ENCODE measurements around the gene BUD13. TPM values are rescaled to one million over a fixed set of nuclear protein-coding genes. Genes with fewer than 3 reads are reported as not detected.

BUD13 gene
- total RNA-seq, 6 experiments from 2014 or later, result 9.1 to 14.3 (median 13.2) TPM

- no peak for DNase-seq
- TF ChIP-seq CTCF (IDR thresholded peaks at IDR 0.05), result no peak
- H3K27me3 Mint-ChIP-seq (ENCODE audit: insufficient read depth), result peaks cover 34% of the 10 kb centered on the region
- no peaks in the 10 kb centered on the region for H3K9me3 Mint-ChIP-seq
- no peaks in the 10 kb centered on the region for H3K36me3 Mint-ChIP-seq (ENCODE audit: low read depth)
- H3K4me3 Mint-ChIP-seq, result no peak overlapping the region
- H3K27ac Mint-ChIP-seq, result no peak overlapping the region
- H3K4me1 Mint-ChIP-seq (ENCODE audit: low read depth), result peaks cover 6% of the 10 kb centered on the region
These were observed 42.6 kb downstream of the BUD13 start for GRCh38 chr11:116730241-116730561.

DNA sequence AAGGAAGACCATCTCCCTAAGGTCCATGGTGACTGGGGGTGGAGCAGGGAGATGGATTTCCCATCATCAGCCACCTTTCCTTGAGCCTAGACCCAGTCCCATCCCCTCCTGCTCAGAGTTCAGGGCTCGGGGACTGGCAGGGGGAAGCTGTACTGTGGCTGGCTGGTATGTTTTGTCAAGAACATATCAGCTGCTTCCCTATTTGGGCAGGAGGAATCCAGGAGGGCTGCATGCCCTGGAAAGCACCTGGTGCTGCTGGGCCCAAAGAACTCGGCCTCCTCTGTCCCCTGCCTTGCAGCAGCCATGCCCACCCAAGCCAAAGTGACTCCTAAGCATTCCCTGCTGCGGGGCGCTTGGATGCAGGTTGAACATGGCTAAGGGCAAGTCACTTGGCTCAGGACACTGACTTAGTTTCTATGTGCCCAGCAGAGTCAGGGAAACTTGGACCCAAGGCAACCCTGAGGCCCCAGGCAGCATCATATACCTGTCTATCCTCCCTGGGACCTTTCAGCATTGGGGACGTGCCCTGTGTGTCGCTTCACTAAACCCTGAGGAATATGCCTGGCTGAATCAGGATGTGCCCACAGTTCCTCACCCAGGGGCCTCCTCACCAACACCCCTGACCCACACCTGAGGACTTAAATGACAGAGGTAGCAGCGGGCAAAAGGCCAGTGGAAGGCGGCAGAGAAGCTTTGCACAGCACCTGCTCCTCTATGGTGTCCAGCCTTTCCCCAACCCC, 43.1 kb downstream of the BUD13 start:
- no peak for DNase-seq
- Mint-ChIP-seq H3K27ac (no peak overlapping the region), H3K36me3 (ENCODE audit: low read depth) (no peaks in the 10 kb centered on the region), H3K9me3 (no peaks in the 10 kb centered on the region), H3K27me3 (ENCODE audit: insufficient read depth) (peaks cover 34% of the 10 kb centered on the region), H3K4me1 (ENCODE audit: low read depth) (peaks cover 6% of the 10 kb centered on the region), H3K4me3 (no peak overlapping the region)
- TF ChIP-seq CTCF (IDR thresholded peaks at IDR 0.05), result no peak

DNA sequence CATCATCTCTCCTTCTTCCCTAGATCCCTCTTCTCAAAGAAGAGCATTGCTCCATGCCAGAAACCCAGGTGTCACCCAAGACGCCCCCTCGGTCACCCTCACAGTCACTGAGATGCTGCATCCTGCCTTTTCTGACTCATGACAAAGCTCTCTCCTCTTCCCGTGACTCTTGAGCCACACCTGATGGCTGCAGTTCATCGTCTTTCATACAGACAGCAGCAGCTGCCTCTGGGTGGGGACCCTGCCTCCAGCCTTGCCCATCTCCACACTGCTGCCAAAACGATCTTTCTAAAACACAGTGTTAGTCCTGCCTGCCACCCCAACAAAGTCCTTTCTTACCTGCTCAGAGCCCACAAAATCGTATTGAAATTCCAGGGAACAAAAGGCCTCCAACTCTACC, 44.8 kb downstream of the BUD13 start:
- no peak overlapping the region for H3K4me3 Mint-ChIP-seq

DNA sequence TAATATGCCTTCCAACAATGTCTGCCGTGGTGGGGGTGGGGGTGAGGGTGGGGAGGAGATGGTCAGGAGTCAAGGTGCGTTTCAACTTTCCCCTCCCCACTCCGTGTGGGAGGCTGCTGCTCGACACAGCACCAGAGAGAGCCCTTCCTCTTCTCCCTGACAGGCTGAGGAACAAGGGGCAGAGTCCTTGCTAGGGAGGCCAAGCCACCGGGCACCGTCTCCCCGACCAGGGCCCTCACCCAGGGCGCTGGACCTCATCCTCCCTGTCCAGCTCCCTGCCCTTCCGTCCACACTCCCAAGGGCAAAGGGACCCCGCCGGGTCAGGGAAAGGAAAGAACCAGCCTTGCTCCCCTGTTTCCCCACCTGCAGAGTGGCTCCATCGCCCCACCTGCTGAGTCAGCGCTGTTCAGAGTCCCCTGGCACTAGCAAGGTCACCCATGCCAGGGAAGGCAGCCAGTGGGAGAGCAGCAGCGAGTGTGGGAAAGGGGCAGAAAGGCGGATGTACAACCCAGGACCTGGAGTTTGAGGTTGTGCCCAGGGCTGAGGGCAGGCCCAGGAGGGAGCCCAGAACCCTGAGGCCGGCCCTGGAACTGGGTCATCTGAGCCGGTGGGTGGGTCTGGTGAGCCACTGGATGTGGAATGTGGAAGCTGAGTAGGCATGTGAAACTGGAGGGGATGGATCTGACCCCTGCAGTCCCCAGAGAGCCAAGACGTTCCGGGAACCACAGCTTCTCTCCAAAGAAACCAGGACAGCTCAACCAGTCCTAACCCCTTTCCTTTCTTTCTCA, 47.2 kb downstream of the BUD13 start:
- Mint-ChIP-seq H3K27me3 (ENCODE audit: insufficient read depth) (peaks cover 41% of the 10 kb centered on the region), H3K4me1 (ENCODE audit: low read depth) (no peaks in the 10 kb centered on the region)
- TF ChIP-seq CTCF (IDR thresholded peaks at IDR 0.05), result no peak

More for the DNA sequence above, 44.8 kb downstream of the BUD13 start:
- Mint-ChIP-seq H3K9me3 (no peaks in the 10 kb centered on the region), H3K27me3 (ENCODE audit: insufficient read depth) (peaks cover 40% of the 10 kb centered on the region), H3K4me1 (ENCODE audit: low read depth) (peaks cover 5% of the 10 kb centered on the region), H3K27ac (no peak overlapping the region), H3K36me3 (ENCODE audit: low read depth) (no peaks in the 10 kb centered on the region)
- no peak for DNase-seq
- TF ChIP-seq CTCF (IDR thresholded peaks at IDR 0.05), result no peak

DNA sequence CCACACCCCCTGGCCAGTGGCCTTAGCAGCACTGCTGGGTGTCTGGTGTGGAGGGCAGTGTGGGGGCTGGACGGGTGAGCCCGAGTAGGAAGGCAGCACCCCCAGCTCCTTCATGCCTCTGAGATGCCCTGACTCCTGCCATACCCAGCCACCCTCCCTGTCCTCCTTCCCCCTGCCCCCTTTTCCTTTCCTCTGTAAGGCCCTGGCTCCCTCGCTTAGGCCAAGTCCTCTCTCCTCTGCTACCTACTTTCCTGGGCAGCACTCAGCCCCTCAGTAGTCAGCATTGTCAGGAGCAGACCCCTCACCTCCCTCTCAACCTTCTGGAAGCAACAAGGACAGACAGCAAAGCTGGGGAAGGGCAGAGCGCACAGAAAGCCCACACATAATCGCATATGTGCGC, 48.0 kb downstream of the BUD13 start:
- Mint-ChIP-seq H3K27me3 (ENCODE audit: insufficient read depth) (peaks cover 40% of the 10 kb centered on the region), H3K4me3 (no peak overlapping the region)
- TF ChIP-seq CTCF (IDR thresholded peaks at IDR 0.05), result no peak

More for the DNA sequence above, 47.2 kb downstream of the BUD13 start:
- Mint-ChIP-seq H3K9me3 (no peaks in the 10 kb centered on the region), H3K4me3 (no peak overlapping the region), H3K27ac (no peak overlapping the region), H3K36me3 (ENCODE audit: low read depth) (no peaks in the 10 kb centered on the region)
- DNase-seq, result no peak

More for the DNA sequence above, 48.0 kb downstream of the BUD13 start:
- H3K9me3 Mint-ChIP-seq, result no peaks in the 10 kb centered on the region
- no peak for DNase-seq
- H3K27ac Mint-ChIP-seq, result no peak overlapping the region
- H3K4me1 Mint-ChIP-seq (ENCODE audit: low read depth), result no peaks in the 10 kb centered on the region
- no peaks in the 10 kb centered on the region for H3K36me3 Mint-ChIP-seq (ENCODE audit: low read depth)
